A673 (cell line): ENCODE measurements around the gene CAPN8. TPM values are rescaled to one million over a fixed set of nuclear protein-coding genes. Genes with fewer than 3 reads are reported as not detected.

Experiments
- BruUV-seq: library from RNA; stranded (reverse); fragments of 400-500 nt; replicated peaks from 2 replicates; lab custom pipeline; 2021; lab: Mats Ljungman, UMichigan
- CTCF ChIA-PET: fragments of 300-600 bp; sonication (Branson Sonifier 250); formaldehyde crosslinking; loops from one replicate; lab custom pipeline; 2022; ENCODE audit warnings: antibody characterized with exemption; lab: Charles Lee
- POLR2A ChIA-PET: fragments of 300-600 bp; sonication (Branson Sonifier 250); formaldehyde crosslinking; loops from one replicate; lab custom pipeline; 2022; ENCODE audit warnings: antibody characterized with exemption; ENCODE audit not compliant: low non-redundant PET; lab: Charles Lee
- DNase-seq: peaks from one replicate; pipeline ENCODE4 v3.0.0-alpha.2; 2015; ENCODE audit warnings: low spot score
- H3K27ac ChIP-seq: fragments of 200-600 bp; sonication (generic); 2 replicates; pipeline ENCODE4 v1.5.1; 2016; ENCODE audit warnings: mixed run types, low read depth, mild to moderate bottlenecking, mixed read lengths, antibody characterized with exemption, low read length; ENCODE audit not compliant: poor library complexity, severe bottlenecking
- H3K27me3 ChIP-seq: fragments of 200-600 bp; sonication (generic); replicated peaks from 2 replicates; pipeline ENCODE4 v1.6.1; 2017; ENCODE audit warnings: mixed run types, low read depth, mild to moderate bottlenecking, mixed read lengths, antibody characterized with exemption, low read length; ENCODE audit not compliant: insufficient read depth, poor library complexity
- H3K36me3 ChIP-seq: fragments of 200-600 bp; sonication (generic); 2 replicates; pipeline ENCODE4 v1.6.1; 2016; ENCODE audit warnings: mixed run types, mild to moderate bottlenecking, mixed read lengths, antibody characterized with exemption, low read length; ENCODE audit not compliant: insufficient read depth, poor library complexity, severe bottlenecking
- H3K4me1 ChIP-seq: fragments of 200-600 bp; sonication (generic); 2 replicates; pipeline ENCODE4 v1.6.1; 2017; ENCODE audit warnings: mixed run types, mild to moderate bottlenecking, mixed read lengths, antibody characterized with exemption, low read length; ENCODE audit not compliant: insufficient read depth, poor library complexity, severe bottlenecking
- H3K4me3 ChIP-seq: fragments of 200-600 bp; sonication (generic); 2 replicates; pipeline ENCODE4 v1.5.1; 2016; ENCODE audit warnings: low read depth, mixed run types, mild to moderate bottlenecking, mixed read lengths, low read length; ENCODE audit not compliant: poor library complexity, severe bottlenecking
- H3K9me3 ChIP-seq: fragments of 200-600 bp; sonication (generic); 2 replicates; pipeline ENCODE4 v1.6.1; 2016; ENCODE audit warnings: mixed run types, low read depth, mild to moderate bottlenecking, mixed read lengths, antibody characterized with exemption, low read length; ENCODE audit not compliant: poor library complexity, severe bottlenecking
- CTCF ChIP-seq: fragments of 300-800, 200-600 bp; sonication (generic); conservative IDR thresholded peaks from 2 replicates; pipeline ENCODE4 v1.5.1; 2017; ENCODE audit warnings: low read depth, mild to moderate bottlenecking, antibody characterized with exemption, low read length, moderate library complexity, mixed read lengths
- EZH2 ChIP-seq: fragments of 200-600 bp; sonication (generic); IDR thresholded peaks from 2 replicates; pipeline ENCODE4 v1.6.1; 2017; ENCODE audit warnings: borderline replicate concordance, low read depth, mild to moderate bottlenecking, mixed read lengths, antibody characterized with exemption, low read length; ENCODE audit not compliant: poor library complexity, severe bottlenecking
- intact Hi-C: fragments of 100-400 bp; cut with micrococcal nuclease; formaldehyde crosslinking; loops from one replicate; pipeline ENCODE4 v1.10.0; 2022; ENCODE audit not compliant: unreplicated experiment
- total RNA-seq: library from RNA; stranded (reverse); gene quantifications from 2 replicates; pipeline ENCODE4 v1.2.3, GENCODE V29; 2021

CAPN8 gene
- total RNA-seq, 1 experiment from 2014 or later = not detected

- CTCF ChIA-PET = no interaction called here
- BruUV-seq = no TSS peak
- H3K4me3 ChIP-seq = no peak overlapping the region
- no peaks in the 10 kb centered on the region for H3K4me1 ChIP-seq
- H3K27ac ChIP-seq = no peak overlapping the region
- no peaks in the 10 kb centered on the region for H3K36me3 ChIP-seq
- H3K27me3 ChIP-seq = no peaks in the 10 kb centered on the region
- TF ChIP-seq EZH2 (no peak), CTCF (no peak)
- DNase-seq = no peak
- H3K9me3 ChIP-seq = no peaks in the 10 kb centered on the region
- POLR2A ChIA-PET = no interaction called here
- intact Hi-C loops = no loop called here
These were observed 12.1 kb downstream of the CAPN8 start for GRCh38 chr1:223653431-223653830.

GRCh38 chr1:223653015-223653414 is 12.5 kb downstream of the CAPN8 start:
- no TSS peak for BruUV-seq
- H3K27me3 ChIP-seq = no peaks in the 10 kb centered on the region
- no peak for TF ChIP-seq CTCF
- no peak for TF ChIP-seq EZH2
- H3K9me3 ChIP-seq = no peaks in the 10 kb centered on the region
- no peak overlapping the region for H3K27ac ChIP-seq
- intact Hi-C loops = no loop called here
- ChIA-PET CTCF (no interaction called here), POLR2A (no interaction called here)
- no peak for DNase-seq
- H3K4me1 ChIP-seq = no peaks in the 10 kb centered on the region
- H3K36me3 ChIP-seq = no peaks in the 10 kb centered on the region
- H3K4me3 ChIP-seq = no peak overlapping the region

GRCh38 chr1:223652436-223652941 is 13.0 kb downstream of the CAPN8 start:
- Histone ChIP-seq H3K4me1 (no peaks in the 10 kb centered on the region), H3K27me3 (no peaks in the 10 kb centered on the region), H3K4me3 (no peak overlapping the region), H3K9me3 (no peaks in the 10 kb centered on the region), H3K27ac (no peak overlapping the region), H3K36me3 (no peaks in the 10 kb centered on the region)
- BruUV-seq = no TSS peak
- intact Hi-C loops = no loop called here
- POLR2A ChIA-PET = no interaction called here
- no peak for DNase-seq
- TF ChIP-seq CTCF (no peak), EZH2 (no peak)
- CTCF ChIA-PET = no interaction called here
